GM12801 (cell line): ENCODE measurements around the gene RREB1.

Experiments
- TF ChIP-seq, protein P1 (sequence below): IDR thresholded peaks from one replicate; pipeline ENCODE4 v1.5.1; 2011; ENCODE audit warnings: control low read depth; ENCODE audit not compliant: insufficient read length; ENCODE audit errors: extremely low read depth

The RREB1 gene

DNA sequence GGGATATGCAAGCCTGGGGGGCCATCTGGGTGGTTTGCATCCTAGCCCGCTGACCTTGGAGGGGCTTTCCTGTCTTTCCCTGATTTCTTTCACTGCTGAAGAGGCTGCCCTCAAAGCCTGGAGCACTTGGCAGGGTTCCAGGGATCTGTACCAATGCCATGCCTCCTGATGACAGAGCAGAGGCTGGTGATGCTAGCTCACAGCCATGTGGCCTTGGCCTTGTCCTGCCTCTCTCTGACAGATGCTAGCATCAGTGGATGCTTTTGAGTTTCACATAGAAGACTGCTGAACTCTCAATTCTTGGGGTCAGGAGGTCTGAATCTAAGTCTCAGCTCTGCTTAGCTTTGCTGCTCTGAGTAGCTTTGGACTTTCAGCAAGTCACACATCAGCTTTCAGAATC lies 21.9 kb upstream of the RREB1 start:
- TF ChIP-seq, protein P1, sequence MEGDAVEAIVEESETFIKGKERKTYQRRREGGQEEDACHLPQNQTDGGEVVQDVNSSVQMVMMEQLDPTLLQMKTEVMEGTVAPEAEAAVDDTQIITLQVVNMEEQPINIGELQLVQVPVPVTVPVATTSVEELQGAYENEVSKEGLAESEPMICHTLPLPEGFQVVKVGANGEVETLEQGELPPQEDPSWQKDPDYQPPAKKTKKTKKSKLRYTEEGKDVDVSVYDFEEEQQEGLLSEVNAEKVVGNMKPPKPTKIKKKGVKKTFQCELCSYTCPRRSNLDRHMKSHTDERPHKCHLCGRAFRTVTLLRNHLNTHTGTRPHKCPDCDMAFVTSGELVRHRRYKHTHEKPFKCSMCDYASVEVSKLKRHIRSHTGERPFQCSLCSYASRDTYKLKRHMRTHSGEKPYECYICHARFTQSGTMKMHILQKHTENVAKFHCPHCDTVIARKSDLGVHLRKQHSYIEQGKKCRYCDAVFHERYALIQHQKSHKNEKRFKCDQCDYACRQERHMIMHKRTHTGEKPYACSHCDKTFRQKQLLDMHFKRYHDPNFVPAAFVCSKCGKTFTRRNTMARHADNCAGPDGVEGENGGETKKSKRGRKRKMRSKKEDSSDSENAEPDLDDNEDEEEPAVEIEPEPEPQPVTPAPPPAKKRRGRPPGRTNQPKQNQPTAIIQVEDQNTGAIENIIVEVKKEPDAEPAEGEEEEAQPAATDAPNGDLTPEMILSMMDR = no peak

DNA sequence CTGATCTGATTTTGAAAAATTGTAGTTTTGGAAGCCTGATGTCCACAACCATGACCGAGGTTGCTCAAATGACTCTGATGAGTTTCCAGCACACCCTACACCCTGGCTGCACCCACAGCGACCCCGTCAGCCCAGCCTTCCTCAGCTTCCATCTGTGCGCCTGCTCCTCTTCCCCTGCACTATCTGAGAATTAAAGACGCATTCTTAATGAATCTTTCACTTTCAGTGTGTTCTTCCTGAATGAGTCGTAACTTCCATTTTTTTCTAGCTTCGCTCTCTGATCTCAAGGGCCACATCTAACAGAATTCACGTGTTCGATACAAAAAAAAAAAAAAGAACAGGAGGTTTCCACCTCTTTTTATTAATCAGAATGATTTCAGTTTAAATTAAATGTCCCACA lies 21.3 kb upstream of the RREB1 start:
- TF ChIP-seq, protein P1 = no peak

DNA sequence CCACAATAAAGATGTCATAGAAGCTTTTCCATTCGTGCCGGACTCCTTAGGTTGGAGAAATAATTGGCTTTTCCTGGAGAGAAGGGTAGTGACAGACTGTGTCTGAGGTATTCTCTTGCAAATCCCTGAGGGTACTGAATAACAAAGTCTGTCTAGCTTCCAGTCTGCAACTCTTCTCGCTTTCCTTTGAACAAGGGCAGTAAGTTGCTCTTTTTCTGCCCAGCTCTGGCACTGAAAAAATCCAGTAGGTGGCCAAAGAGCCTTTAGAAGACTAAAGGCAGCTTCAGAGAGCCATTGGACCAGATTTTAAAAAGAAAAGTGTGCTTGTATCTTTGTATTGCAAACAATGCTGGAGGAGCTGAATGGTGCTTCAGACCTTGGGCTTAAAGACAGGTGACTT lies 20.7 kb upstream of the RREB1 start:
- TF ChIP-seq, protein P1 = no peak

DNA sequence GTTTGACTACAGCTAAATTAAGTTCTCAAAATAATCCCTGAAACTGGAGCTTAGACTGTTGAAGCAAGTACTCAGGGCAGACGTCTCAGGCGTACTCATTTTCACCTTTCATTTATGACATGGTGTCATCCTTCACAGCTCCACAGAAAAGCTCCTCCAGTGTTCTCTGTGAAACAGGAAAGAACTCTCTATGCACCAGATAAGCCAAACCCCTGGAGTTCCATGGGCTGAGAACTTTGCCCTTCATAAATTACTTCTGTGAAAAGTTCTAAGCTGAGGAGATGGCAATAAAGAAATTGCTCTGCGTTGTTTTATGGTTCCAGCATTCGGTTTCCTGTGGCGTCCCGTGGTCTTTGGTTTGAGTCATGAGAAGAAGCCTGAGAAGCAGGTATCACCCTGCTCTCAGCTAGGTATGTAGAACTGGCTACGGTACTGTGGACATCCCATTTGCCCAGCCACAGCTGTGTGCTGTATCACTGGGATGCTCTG lies 20.2 kb upstream of the RREB1 start:
- TF ChIP-seq, protein P1 = no peak

DNA sequence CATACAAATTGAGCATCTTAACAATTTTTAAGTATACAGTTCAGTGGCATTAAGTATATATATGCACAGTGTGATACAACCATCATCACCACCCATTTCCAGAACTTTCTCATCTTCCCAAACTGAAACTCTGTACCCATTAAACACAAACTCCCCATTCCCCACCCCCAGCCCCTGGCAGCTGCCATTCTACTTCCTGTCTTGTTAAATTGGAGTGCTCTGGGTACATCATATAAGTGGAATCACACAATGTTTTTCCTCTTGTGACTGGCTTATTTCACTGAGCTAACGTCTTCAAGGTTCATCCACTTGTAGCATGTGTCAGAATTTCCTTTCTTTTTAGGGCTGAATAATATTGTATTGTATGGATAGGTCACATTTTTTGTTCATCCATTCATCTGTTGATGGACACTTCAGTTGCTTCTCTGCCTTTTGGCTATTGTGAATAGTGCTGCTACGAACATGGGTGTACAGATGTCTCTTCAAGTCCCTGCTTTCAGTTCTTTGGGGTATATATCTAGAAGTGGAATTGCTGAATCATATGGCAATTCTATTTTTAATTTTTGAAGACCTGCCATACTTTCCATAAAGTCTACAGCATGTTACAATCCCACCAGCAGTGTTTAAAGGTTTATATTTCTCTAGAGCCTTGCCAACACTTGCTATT lies 19.6 kb upstream of the RREB1 start:
- TF ChIP-seq, protein P1 = no peak

DNA sequence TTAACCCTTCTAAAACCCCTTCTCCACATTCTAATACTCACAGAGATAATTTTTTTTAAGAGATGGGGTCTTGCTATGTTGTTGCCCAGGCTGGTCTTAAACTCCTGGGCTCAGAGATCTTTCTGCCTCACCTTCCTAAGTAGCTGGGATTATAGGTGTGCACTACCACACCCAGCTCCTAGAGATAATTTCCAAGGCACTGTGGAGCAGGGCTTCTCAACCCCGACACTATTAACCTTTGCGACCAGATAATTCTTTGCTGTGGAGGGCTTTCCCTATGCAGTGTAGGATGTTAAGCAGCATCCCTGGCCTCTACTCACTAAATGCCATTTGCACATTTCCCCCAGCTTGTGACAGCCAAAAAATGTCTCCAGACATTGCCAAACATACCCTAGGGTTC lies 8.8 kb upstream of the RREB1 start:
- TF ChIP-seq, protein P1 = no peak

DNA sequence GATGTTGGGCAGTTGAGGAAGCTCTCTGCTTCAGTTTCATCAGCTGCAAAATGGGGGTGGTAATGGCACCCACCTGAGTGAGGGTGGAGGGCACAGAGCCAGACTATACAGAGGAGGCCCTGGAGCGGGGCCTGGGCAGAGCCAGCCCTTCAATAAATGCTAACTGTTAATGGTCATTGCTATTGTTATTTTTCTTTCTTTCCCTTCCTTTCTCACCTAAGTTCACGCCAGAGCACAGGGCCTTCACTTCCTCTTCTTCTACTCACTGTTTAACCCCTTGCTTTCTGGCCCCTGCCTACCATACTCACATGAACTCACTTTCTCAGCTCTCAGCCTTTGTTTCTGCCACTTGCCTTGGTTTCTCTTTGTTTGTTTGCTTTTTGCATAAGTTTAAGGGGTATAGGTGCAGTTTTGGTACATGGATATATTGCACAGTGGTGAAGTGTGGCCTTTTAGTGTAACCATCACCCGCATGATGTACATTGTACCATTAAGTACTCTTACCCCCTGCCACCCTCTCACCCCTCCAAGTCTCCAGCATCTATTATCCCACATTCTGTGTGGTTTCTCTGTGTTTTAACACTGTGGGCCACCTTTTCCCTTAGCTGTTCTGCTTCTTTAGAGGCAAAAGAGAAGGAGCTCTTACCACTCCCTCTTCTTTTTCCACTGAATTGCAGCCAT lies 7.5 kb upstream of the RREB1 start:
- TF ChIP-seq, protein P1 = no peak
